NB4 (cell line): ENCODE results near the gene ENOX1.

Source experiments
- DNase-seq: peaks from one replicate; pipeline ENCODE4 v3.0.0; 2010; ENCODE audit warnings: low read depth
- H3K4me3 ChIP-seq: one replicate; pipeline ENCODE4 v1.5.1; 2011; ENCODE audit warnings: mild to moderate bottlenecking, low read depth, low read length, moderate library complexity
- MAX ChIP-seq: IDR thresholded peaks from 2 replicates; pipeline ENCODE4 v1.6.1; 2011; ENCODE audit warnings: low read depth, low read length
- MYC ChIP-seq: IDR thresholded peaks from 2 replicates; pipeline ENCODE4 v1.6.1; 2011; ENCODE audit warnings: low read depth, low read length
- POLR2A ChIP-seq: IDR thresholded peaks from 2 replicates; pipeline ENCODE4 v1.6.1; 2011; ENCODE audit warnings: mild to moderate bottlenecking; ENCODE audit not compliant: insufficient read length; ENCODE audit errors: extremely low read depth
- TF ChIP-seq, protein P1 (sequence below): IDR thresholded peaks from one replicate; pipeline ENCODE4 v1.5.1; 2012; ENCODE audit warnings: low read depth, low read length

ENOX1 gene

DNA sequence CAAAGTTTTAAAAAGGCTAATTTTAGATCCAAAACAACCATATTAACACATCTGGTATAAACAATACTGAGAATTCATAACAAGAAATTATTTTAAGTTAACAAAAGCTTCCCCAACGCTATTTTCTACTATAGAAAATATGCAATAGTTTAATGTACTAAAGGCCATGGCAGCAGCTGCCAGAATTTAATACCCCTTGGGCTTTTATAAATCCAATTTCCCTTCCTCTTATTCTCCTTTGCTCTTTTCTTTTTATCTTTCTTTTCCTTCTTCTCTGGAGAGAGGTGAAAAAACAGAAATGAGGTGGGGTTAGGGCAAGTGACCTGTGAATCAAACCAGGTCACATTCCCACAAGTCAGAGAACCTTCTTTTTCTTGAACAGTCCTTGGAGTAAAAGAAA lies 58.9 kb downstream of the ENOX1 start:
- TF ChIP-seq MAX = no peak
- DNase-seq = no peak
- no peak overlapping the region for H3K4me3 ChIP-seq

DNA sequence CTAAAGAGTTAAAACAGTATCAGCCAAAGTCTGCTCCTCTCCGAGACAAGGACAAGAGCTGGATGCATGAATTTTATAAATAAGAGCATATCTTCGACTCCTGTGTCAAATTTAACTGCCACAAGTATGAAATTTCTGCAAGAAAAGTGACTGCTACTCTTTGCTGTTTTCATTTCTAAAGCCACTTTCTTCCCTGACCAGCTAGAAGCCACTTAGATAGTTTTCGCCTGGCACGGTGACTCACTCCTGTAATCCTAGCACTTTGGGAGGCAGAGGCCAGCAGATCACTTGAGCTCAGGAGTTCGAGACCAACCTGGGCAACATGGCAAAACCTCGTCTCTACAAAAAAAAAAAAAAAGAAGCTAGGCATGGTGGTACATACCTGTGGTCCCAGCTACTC lies 61.3 kb downstream of the ENOX1 start:
- no peak overlapping the region for H3K4me3 ChIP-seq
- TF ChIP-seq MYC (no peak), POLR2A (no peak), MAX (no peak)
- TF ChIP-seq, protein P1, sequence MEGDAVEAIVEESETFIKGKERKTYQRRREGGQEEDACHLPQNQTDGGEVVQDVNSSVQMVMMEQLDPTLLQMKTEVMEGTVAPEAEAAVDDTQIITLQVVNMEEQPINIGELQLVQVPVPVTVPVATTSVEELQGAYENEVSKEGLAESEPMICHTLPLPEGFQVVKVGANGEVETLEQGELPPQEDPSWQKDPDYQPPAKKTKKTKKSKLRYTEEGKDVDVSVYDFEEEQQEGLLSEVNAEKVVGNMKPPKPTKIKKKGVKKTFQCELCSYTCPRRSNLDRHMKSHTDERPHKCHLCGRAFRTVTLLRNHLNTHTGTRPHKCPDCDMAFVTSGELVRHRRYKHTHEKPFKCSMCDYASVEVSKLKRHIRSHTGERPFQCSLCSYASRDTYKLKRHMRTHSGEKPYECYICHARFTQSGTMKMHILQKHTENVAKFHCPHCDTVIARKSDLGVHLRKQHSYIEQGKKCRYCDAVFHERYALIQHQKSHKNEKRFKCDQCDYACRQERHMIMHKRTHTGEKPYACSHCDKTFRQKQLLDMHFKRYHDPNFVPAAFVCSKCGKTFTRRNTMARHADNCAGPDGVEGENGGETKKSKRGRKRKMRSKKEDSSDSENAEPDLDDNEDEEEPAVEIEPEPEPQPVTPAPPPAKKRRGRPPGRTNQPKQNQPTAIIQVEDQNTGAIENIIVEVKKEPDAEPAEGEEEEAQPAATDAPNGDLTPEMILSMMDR = no peak
- DNase-seq = no peak

DNA sequence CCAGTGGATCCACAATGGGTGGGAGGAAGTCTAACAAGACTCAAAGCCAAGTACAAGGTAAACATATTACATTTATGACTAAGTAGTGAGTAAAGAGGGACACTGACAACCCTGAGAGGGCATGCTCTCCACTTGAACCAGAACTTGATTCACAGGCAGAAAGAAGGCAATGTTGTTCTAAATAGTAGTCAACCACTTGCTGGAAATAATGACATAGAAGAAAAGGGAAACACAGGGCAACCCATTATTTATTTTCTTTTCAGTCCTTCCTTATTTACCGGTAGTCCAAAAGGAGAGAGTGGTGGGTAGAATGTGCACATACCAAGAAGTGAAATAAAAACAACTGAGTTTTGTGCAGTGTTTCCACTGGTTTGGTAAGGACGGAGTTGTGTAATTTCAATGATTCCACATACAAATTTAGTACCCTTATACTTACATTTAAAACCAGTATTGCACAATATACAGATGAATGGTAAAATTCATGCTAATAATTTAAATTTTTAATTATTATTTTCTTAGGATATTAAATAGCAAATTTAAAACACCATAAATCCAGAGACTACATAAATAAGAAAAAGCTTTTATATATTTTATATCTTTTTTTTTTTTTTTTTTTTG lies 65.9 kb downstream of the ENOX1 start:
- TF ChIP-seq MAX (no peak), POLR2A (no peak)
- DNase-seq = no peak
- no peak overlapping the region for H3K4me3 ChIP-seq

GRCh38 chr13:43698758-43699157 lies 88.0 kb downstream of the ENOX1 start:
- no peak overlapping the region for H3K4me3 ChIP-seq
- TF ChIP-seq MYC (no peak), POLR2A (no peak), MAX (no peak)
- TF ChIP-seq, protein P1 = no peak
- DNase-seq = no peak

DNA sequence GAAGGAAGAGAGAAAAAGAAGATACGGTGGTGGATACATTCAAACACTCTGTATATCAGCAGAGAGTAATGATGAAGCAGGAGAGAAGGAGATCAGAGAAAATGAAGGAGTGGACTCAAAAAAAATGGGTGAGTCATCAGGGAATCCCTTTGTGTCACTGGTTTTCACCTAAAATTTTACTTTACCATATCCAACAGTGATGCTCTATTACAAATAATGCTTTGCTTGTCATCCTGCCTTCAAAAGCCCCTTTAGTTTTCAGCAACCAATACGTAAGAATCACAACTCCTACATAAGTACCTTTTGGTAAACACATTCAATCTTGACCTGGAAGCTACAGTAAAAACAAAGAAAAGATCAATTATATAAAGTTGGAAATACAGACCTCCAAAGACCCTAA lies 88.8 kb downstream of the ENOX1 start:
- no peak for TF ChIP-seq MAX
- TF ChIP-seq, protein P1 = no peak
- no peak for TF ChIP-seq POLR2A
- no peak for TF ChIP-seq MYC
- no peak overlapping the region for H3K4me3 ChIP-seq
- DNase-seq = no peak

- TF ChIP-seq POLR2A (no peak), MAX (no peak), MYC (no peak)
- TF ChIP-seq, protein P1 = no peak
- H3K4me3 ChIP-seq = no peak overlapping the region
- DNase-seq = no peak
Measured at GRCh38 chr13:43697323-43697722, 89.4 kb downstream of the ENOX1 start.

DNA sequence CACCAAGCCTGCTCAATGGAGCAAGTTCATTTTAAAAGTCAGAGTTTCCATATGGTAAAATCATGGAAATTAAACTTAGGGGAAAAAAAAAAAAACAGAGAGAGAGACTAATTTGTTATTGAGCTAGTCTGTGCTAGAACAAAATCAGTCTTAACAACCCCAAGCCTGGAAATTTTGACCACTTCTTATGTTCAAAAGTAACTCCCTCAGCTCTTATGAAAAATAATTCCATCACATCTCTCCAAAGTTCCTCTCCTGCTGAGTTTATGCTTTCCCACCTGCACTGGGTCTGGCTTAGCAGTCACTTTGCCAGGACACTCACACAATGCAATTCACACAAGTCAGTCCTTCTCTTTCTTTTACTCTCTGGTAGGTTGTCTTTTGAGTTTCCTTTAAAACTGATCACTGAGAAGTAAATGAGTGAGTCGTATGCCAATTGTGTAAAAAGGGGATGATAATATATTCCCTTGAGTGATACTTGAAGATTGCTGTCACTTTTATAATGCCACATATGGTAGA lies 92.6 kb downstream of the ENOX1 start:
- H3K4me3 ChIP-seq = no peak overlapping the region
- DNase-seq = no peak
- TF ChIP-seq, protein P1 = no peak
- no peak for TF ChIP-seq POLR2A
- TF ChIP-seq MYC = no peak
- no peak for TF ChIP-seq MAX
